ENCODE data around the gene PRKCI. TPM values are rescaled to one million over a fixed set of nuclear protein-coding genes. Genes with fewer than 3 reads are reported as not detected.
A peak's percentile ranks its signal among the peaks of the same experiment; 100 is the strongest.

PRKCI gene
- polyA plus RNA-seq, 3 donors: 5.1 to 15.4 (median 11.6) TPM

DNA sequence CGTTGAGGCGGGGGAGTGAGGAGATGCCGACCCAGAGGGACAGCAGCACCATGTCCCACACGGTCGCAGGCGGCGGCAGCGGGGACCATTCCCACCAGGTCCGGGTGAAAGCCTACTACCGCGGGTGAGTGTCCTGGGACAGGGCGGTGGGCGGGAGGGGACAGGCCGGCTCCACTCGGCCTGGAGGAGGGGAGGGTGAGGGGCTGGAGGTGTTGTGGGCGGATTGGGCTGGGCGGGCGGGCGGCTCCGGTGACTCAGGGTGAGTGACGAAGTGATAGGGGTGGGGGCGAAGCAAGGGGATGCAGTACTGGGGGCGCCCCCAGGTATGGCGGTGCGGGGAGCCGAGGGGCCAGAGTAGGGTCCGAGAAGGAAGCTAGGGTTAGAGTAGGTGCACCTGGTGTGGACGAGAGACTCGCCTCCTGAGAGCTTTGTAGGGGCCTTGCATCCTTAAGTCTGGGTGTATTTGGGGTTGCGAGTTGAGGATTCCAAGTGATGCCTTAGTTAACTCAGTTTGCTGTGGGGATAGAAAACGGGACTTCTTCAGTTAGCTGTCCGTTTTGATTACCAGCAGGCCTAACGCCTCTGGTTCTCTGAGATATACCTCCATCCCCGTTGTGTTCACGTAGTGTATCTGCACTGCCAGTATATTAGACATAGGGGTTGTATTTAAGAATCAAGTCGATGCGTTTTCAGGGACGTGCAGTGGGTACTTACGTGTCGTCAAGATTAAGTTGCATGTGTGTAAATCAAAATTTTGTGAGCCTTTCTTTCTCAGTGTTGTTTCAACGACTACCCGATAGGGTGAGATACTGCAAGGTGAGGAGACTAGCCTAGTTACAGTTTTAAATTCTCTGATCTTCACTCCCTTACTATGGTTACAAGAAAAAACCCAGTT, 670 bp downstream of the PRKCI start:
- Histone ChIP-seq H4K20me1 (ENCODE audit: insufficient read depth, low read length) (no peaks in the 10 kb centered on the region), H3K4me1 (ENCODE audit: control insufficient read depth in 1 of 2, insufficient read depth in 2 of 2, low read length in 2 of 2) (peaks cover 13 to 14% of the 10 kb centered on the region in 2 donors), H3K4me3 (replicated peaks in 1 of 3; ENCODE audit: low read depth in 2 of 3, low read length in 3 of 3) (peak overlapping the region; percentile 60 to 93 (median 89)), H3K36me3 (replicated peaks in 1 of 2; ENCODE audit: control insufficient read depth in 1 of 2, insufficient read depth in 2 of 2, low read length in 2 of 2) (no peaks in the 10 kb centered on the region), H2AFZ (ENCODE audit: insufficient read depth, low read depth, low read length, poor library complexity, severe bottlenecking) (peak overlapping the region; percentile 93), H3K9ac (ENCODE audit: insufficient read depth, low read length, poor library complexity, severe bottlenecking) (peak overlapping the region; percentile 85), H3K9me3 (replicated peaks in 1 of 2; ENCODE audit: control insufficient read depth in 1 of 2, insufficient read depth in 1 of 2, low read length in 2 of 2) (no peaks in the 10 kb centered on the region), H3K4me2 (replicated peaks; ENCODE audit: extremely low read depth, low read length, poor library complexity, severe bottlenecking) (peak overlapping the region; percentile 92), H3K27me3 (ENCODE audit: control insufficient read depth in 2 of 2, insufficient read depth in 2 of 2, low read length in 2 of 2) (no peaks in the 10 kb centered on the region), H3K27ac (ENCODE audit: low read depth in 1 of 2, low read length in 2 of 2) (peak overlapping the region in 1 of 2 donors; percentile 98), H3K79me2 (ENCODE audit: insufficient read depth, low read length) (no peaks in the 10 kb centered on the region)
- Mint-ChIP-seq H3K9me3 (no peaks in the 10 kb centered on the region), H3K27ac (peak overlapping the region in 6 of 7 donors; percentile 2 to 73 (median 27)), H3K4me1 (peaks cover 18% of the 10 kb centered on the region), H3K27me3 (ENCODE audit: low read depth in 3 of 3) (peaks cover 0 to 3% (median 2%) of the 10 kb centered on the region in 3 donors), H3K36me3 (no peaks in the 10 kb centered on the region), H3K4me3 (peak overlapping the region; percentile 87 to 95)
- peak in 2 of 3 donors; percentile 14 to 25 for DNase-seq
- intact Hi-C loops (cut with micrococcal nuclease): loop anchor here in 1 of 2 donors (10.0 kb wide), 1 partner anchor 132 kb away; the partner anchor contains the start of gene SKIL
- 2% methylated on average over 30 of the region's 42 CpGs for WGBS (ENCODE audit: insufficient coverage)
- TF ChIP-seq, protein P1, sequence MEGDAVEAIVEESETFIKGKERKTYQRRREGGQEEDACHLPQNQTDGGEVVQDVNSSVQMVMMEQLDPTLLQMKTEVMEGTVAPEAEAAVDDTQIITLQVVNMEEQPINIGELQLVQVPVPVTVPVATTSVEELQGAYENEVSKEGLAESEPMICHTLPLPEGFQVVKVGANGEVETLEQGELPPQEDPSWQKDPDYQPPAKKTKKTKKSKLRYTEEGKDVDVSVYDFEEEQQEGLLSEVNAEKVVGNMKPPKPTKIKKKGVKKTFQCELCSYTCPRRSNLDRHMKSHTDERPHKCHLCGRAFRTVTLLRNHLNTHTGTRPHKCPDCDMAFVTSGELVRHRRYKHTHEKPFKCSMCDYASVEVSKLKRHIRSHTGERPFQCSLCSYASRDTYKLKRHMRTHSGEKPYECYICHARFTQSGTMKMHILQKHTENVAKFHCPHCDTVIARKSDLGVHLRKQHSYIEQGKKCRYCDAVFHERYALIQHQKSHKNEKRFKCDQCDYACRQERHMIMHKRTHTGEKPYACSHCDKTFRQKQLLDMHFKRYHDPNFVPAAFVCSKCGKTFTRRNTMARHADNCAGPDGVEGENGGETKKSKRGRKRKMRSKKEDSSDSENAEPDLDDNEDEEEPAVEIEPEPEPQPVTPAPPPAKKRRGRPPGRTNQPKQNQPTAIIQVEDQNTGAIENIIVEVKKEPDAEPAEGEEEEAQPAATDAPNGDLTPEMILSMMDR (IDR thresholded peaks at IDR 0.05): peak; percentile 14

DNA sequence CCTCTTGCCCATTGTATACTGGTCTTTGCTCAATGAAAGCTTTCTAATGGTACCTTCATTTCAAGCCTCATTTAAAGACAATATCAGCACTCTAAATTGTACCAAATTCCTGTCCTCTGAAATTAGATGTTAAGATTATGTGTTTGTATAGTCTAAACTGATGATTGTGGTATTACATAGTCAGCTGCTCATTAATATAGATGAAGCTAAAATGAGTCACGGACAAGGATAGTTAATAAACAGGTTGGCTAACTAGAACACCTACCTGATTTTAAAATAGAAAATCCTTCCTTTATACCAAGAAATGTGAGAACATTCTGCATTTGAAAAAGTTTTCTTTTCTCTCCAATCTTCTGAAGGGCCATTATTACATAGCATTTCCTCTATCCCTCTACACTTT, 2.9 kb downstream of the PRKCI start:
- WGBS (ENCODE audit: insufficient coverage): no CpG with 5 or more reads among the region's 1 CpG
- no peaks in the 10 kb centered on the region for H4K20me1 ChIP-seq (ENCODE audit: insufficient read depth, low read length)
- intact Hi-C loops (cut with micrococcal nuclease): loop anchor here in 1 of 2 donors (10.0 kb wide), 1 partner anchor 130 kb away; the partner anchor contains the start of gene SKIL
- peaks cover 13 to 14% of the 10 kb centered on the region in 2 donors for H3K4me1 ChIP-seq (ENCODE audit: control insufficient read depth in 1 of 2, insufficient read depth in 2 of 2, low read length in 2 of 2)
- H3K27me3 ChIP-seq (ENCODE audit: control insufficient read depth in 2 of 2, insufficient read depth in 2 of 2, low read length in 2 of 2): no peaks in the 10 kb centered on the region
- Mint-ChIP-seq H3K27me3 (ENCODE audit: low read depth in 3 of 3) (peaks cover 0 to 2% (median 0%) of the 10 kb centered on the region in 3 donors), H3K4me1 (peaks cover 19% of the 10 kb centered on the region), H3K27ac (no peak overlapping the region), H3K9me3 (no peaks in the 10 kb centered on the region), H3K4me3 (no peak overlapping the region), H3K36me3 (no peaks in the 10 kb centered on the region)
- H3K4me2 ChIP-seq (replicated peaks; ENCODE audit: extremely low read depth, low read length, poor library complexity, severe bottlenecking): no peak overlapping the region
- H3K9me3 ChIP-seq (replicated peaks in 1 of 2; ENCODE audit: control insufficient read depth in 1 of 2, insufficient read depth in 1 of 2, low read length in 2 of 2): no peaks in the 10 kb centered on the region
- H3K4me3 ChIP-seq (replicated peaks in 1 of 3; ENCODE audit: low read depth in 2 of 3, low read length in 3 of 3): no peak overlapping the region
- H2AFZ ChIP-seq (ENCODE audit: insufficient read depth, low read depth, low read length, poor library complexity, severe bottlenecking): no peak overlapping the region
- H3K9ac ChIP-seq (ENCODE audit: insufficient read depth, low read length, poor library complexity, severe bottlenecking): no peak overlapping the region
- TF ChIP-seq, protein P1 (IDR thresholded peaks at IDR 0.05): no peak
- H3K36me3 ChIP-seq (replicated peaks in 1 of 2; ENCODE audit: control insufficient read depth in 1 of 2, insufficient read depth in 2 of 2, low read length in 2 of 2): no peaks in the 10 kb centered on the region
- H3K79me2 ChIP-seq (ENCODE audit: insufficient read depth, low read length): peaks cover 5% of the 10 kb centered on the region
- H3K27ac ChIP-seq (ENCODE audit: low read depth in 1 of 2, low read length in 2 of 2): no peak overlapping the region
- DNase-seq: no peak
